HepG2 (cell line): ENCODE measurements around the gene GPR62. TPM values are rescaled to one million over a fixed set of nuclear protein-coding genes. Genes with fewer than 3 reads are reported as not detected.

Source experiments
- ATAC-seq: fragments of 200-7000 bp; cut with Tn5 transposase; 3 replicates; pipeline ENCODE4 v1.9.1; 2020; ENCODE audit warnings: mild to moderate bottlenecking, moderate library complexity
- BruUV-seq: library from RNA; stranded (reverse); fragments of 400-500 nt; replicated peaks from 2 replicates; lab custom pipeline; 2021; lab: Mats Ljungman, UMichigan
- CTCF ChIA-PET: fragments of 300-600 bp; formaldehyde crosslinking; extraction: SDS; loops from one replicate; lab custom pipeline; 2021; ENCODE audit warnings: low total read pairs, inconsistent platforms, low intra/inter-chr PET ratio; lab: Yijun Ruan, JAX
- POLR2A ChIA-PET: fragments of 350-600 bp; sonication (Branson Sonifier 250); formaldehyde crosslinking; loops from one replicate; lab custom pipeline; 2020; ENCODE audit warnings: antibody characterized with exemption, inconsistent platforms; lab: Yijun Ruan, JAX
- DNase-seq: peaks from one replicate; pipeline ENCODE4 v3.0.0-alpha.2; 2015; ENCODE audit warnings: low spot score
- FAIRE-seq: peaks from 3 replicates; lab custom pipeline; 2011; peaks lifted over from hg19 to GRCh38; lab: Jason Lieb, UNC
- H2AFZ ChIP-seq: one replicate; pipeline ENCODE4 v1.6.1; 2011; ENCODE audit warnings: low read length, inconsistent platforms
- H3K27ac ChIP-seq: fragments of 300-600 bp; 3 replicates; pipeline ENCODE4 v1.8.0; 2011; ENCODE audit warnings: mixed run types, mild to moderate bottlenecking, mixed read lengths, low read length, inconsistent platforms; ENCODE audit not compliant: insufficient read depth; ENCODE audit errors: extremely low read length
- H3K27me3 ChIP-seq, 2 experiments: fragments of 200-600 bp in 1 of 2; 2 replicates in 1 of 2; 3 replicates in 1 of 2; pipeline versions ENCODE4 v1.6.0 to v1.8.0; 2011; ENCODE audit warnings: low read length in 2 of 2, mild to moderate bottlenecking in 2 of 2, moderate library complexity in 2 of 2, inconsistent platforms in 1 of 2; ENCODE audit not compliant: insufficient read depth in 2 of 2, control insufficient read depth in 1 of 2
- H3K36me3 ChIP-seq, 2 experiments: fragments of 200-600 bp in 1 of 2; replicated peaks in 1 of 2; 2 replicates in 1 of 2; 3 replicates in 1 of 2; pipeline versions ENCODE4 v1.5.1 to v1.8.0; 2011; ENCODE audit warnings: low read length in 2 of 2, inconsistent platforms in 1 of 2; ENCODE audit not compliant: insufficient read depth in 2 of 2, control insufficient read depth in 1 of 2
- H3K4me1 ChIP-seq: 2 replicates; pipeline ENCODE4 v1.5.1; 2012; ENCODE audit warnings: low read length, inconsistent platforms; ENCODE audit not compliant: insufficient read depth
- H3K4me2 ChIP-seq: 2 replicates; pipeline ENCODE4 v1.6.0; 2011; ENCODE audit warnings: low read depth, low read length, inconsistent platforms
- H3K4me3 ChIP-seq, 3 experiments: fragments of 200-600 bp in 1 of 3; sonication (generic), shearing (Covaris generic) in 1 of 3; replicated peaks in 1 of 3; 2 replicates each; pipeline ENCODE4 v1.5.1; 2011 to 2016; ENCODE audit warnings: low read length in 3 of 3, inconsistent platforms in 2 of 3, low read depth in 2 of 3, mild to moderate bottlenecking in 2 of 3, control low read depth in 1 of 3, mixed read lengths in 1 of 3; ENCODE audit not compliant: insufficient read depth in 1 of 3
- H3K79me2 ChIP-seq: one replicate; pipeline ENCODE4 v1.6.1; 2011; ENCODE audit warnings: low read length, inconsistent platforms; ENCODE audit not compliant: insufficient read depth
- H3K9ac ChIP-seq: 2 replicates; pipeline ENCODE4 v1.6.0; 2011; ENCODE audit warnings: mild to moderate bottlenecking, low read depth, low read length, inconsistent platforms; ENCODE audit not compliant: insufficient read depth
- H3K9me3 ChIP-seq: 2 replicates; pipeline ENCODE4 v1.5.1; 2012; ENCODE audit warnings: mild to moderate bottlenecking, low read length
- H4K20me1 ChIP-seq: 2 replicates; pipeline ENCODE4 v1.6.0; 2011; ENCODE audit warnings: inconsistent platforms, mild to moderate bottlenecking, low read length, moderate library complexity; ENCODE audit not compliant: insufficient read depth
- MXD1 ChIP-seq: sonication (generic); formaldehyde crosslinking; IDR thresholded peaks from 2 replicates; pipeline ENCODE4 v1.4.0; 2020; ENCODE audit warnings: mild to moderate bottlenecking, missing genetic modification reagents
- MZF1 ChIP-seq: sonication (generic); formaldehyde crosslinking; IDR thresholded peaks from 2 replicates; pipeline ENCODE4 v1.8.1; 2023; ENCODE audit warnings: mild to moderate bottlenecking, missing genetic modification reagents, borderline replicate concordance
- ZFP62 ChIP-seq: sonication (generic); formaldehyde crosslinking; IDR thresholded peaks from 2 replicates; pipeline ENCODE4 v1.4.0; 2020; ENCODE audit warnings: missing genetic modification reagents
- ZNF574 ChIP-seq: sonication (generic); formaldehyde crosslinking; IDR thresholded peaks from 2 replicates; pipeline ENCODE4 v1.4.0; 2020; ENCODE audit warnings: missing genetic modification reagents
- ZNF713 ChIP-seq: sonication (generic); formaldehyde crosslinking; IDR thresholded peaks from 2 replicates; pipeline ENCODE4 v1.4.0; 2020; ENCODE audit warnings: mild to moderate bottlenecking, missing genetic modification reagents
- WGBS: methylation state at CpG from one replicate; pipeline ENCODE4 v1.1.6; 2017; ENCODE audit warnings: low lambda C conversion rate; 5-methylcytosine and 5-hydroxymethylcytosine counted together
- in situ Hi-C: cut with HindIII; loops from 2 replicates; pipeline ENCODE4 v1.10.0; 2017; ENCODE audit warnings: low pct_unique_long_range_greater_than_20kb; ENCODE audit not compliant: extremely low pct_ligation_motif_present
- intact Hi-C: fragments of 100-400 bp; cut with micrococcal nuclease; formaldehyde crosslinking; loops from one replicate; pipeline ENCODE4 v1.10.0; 2022; ENCODE audit not compliant: unreplicated experiment
- polyA plus RNA-seq, 8 experiments: library from polyadenylated mRNA; depleted of rRNA in 3 of 8; stranded (reverse) in 7 of 8; unstranded in 1 of 8; fragments of >200 nt; fragmentation: Illumina TruSeq in 4 of 8; extraction: Trizol in 4 of 8; gene quantifications; 2 replicates each; pipeline versions ENCODE4 v1.2.1 to v1.2.3, GENCODE V29; 2011 to 2016; ENCODE audit warnings: low read depth in 4 of 8, missing spikeins in 1 of 8, mixed read lengths in 1 of 8; ENCODE audit not compliant: insufficient read depth in 1 of 8
- total RNA-seq, 5 experiments: library from RNA; depleted of rRNA; stranded (reverse); fragments of >200 nt; fragmentation: Illumina TruSeq; extraction: Trizol; gene quantifications; 2 replicates each; pipeline ENCODE4 v1.2.3, GENCODE V29; 2016; ENCODE audit warnings: low read depth in 1 of 5

The GPR62 gene
- total and polyA plus RNA-seq, 2 of the 13 experiments (the other 11 are each of a cell fraction or from before 2014, with no cell fraction given): not detected

- no peak overlapping the region for H3K9ac ChIP-seq
- no peak overlapping the region for H2AFZ ChIP-seq
- no peak overlapping the region for H3K4me3 ChIP-seq
- ATAC-seq (no peak), DNase-seq (no peak), FAIRE-seq (no peak)
- peaks cover 3% of the 10 kb centered on the region for H3K79me2 ChIP-seq
- no peak overlapping the region for H3K4me2 ChIP-seq
- no peak for TF ChIP-seq ZNF713 (CRISPR knock-in tag)
- no peak for TF ChIP-seq ZFP62
- TF ChIP-seq MXD1 (CRISPR knock-in tag): no peak
- no peak for TF ChIP-seq ZNF574
- TF ChIP-seq MZF1 (CRISPR knock-in tag): no peak
- H3K4me1 ChIP-seq: 0 out of 2 replicates have a peak, but pooled peaks cover under 1% of the 10 kb centered on the region
- H4K20me1 ChIP-seq: no peaks in the 10 kb centered on the region
- BruUV-seq: no TSS peak
- in situ Hi-C loops: no loop called here
- POLR2A ChIA-PET: interaction anchor here (1.8 to 3.3 kb wide), 2 partner anchors 8 to 9 kb away, joined by 8 to 15 read pairs; partner anchors contain the start of gene RRP9
- no peak overlapping the region for H3K27ac ChIP-seq
- H3K9me3 ChIP-seq: no peaks in the 10 kb centered on the region
- 89% methylated on average over 7 of the region's 13 CpGs for WGBS
- CTCF ChIA-PET: no interaction called here
- peaks cover 19 to 57% of the 10 kb centered on the region in 2 experiments; a peak in 4 of 5 replicates for H3K36me3 ChIP-seq
- intact Hi-C loops: no loop called here
- no peaks in the 10 kb centered on the region for H3K27me3 ChIP-seq
Measured at GRCh38 chr3:51933471-51934138, 21.6 kb upstream of the GPR62 start.
